NCI-H2196 treated with DMSO at 0.1 percent for 48 hours (cell line): ENCODE results near the gene HCK.
A peak's percentile ranks its signal among the peaks of the same experiment; 100 is the strongest.

Experiments
- DNase-seq: peaks from one replicate; lab custom pipeline; 2025; ENCODE audit not compliant: unreplicated experiment; lab: John Stamatoyannopoulos, UW

HCK gene

DNA sequence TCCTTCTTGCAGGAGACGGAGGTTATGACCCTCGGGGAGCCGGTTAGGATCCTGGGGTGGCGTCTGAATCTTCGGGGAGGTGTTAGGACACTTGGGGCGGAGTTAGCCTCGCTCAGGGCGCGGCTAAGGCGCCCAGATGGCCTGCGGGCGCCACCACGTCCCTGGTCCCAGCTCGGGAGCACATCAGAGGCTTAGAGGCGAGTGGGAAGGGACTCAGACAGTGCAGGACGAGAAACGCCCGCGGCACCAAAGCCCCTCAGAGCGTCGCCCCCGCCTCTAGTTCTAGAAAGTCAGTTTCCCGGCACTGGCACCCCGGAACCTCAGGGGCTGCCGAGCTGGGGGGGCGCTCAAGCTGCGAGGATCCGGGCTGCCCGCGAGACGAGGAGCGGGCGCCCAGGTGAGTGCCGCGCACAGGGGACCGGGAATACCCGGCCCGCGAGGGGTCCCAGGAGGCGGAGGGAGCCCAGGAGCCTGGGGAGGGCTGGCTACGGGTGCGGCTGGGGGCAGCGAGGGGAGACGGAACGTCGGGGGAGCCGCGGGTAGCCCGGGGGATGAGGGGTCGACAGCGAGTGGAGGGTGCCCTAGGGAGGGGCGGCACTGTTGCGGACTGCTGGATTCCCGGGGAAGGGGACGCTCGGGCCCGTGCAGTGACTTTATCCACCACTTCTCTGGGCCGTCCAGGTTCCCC lies at the start of gene HCK:
Gene HCK, plus strand, starts transcription at position 153 of the 688 bp plus-strand sequence.
- no peak for DNase-seq

GRCh38 chr20:32003325-32003724 lies 48.7 kb upstream of the HCK start:
- DNase-seq: no peak

- DNase-seq: no peak
These were observed 47.1 kb upstream of the HCK start for GRCh38 chr20:32004963-32005362.

GRCh38 chr20:32006053-32006452 lies 46.0 kb upstream of the HCK start:
- DNase-seq: no peak

GRCh38 chr20:32006841-32007786 lies 44.9 kb upstream of the HCK start:
- no peak for DNase-seq

- no peak for DNase-seq
These were observed 44.0 kb upstream of the HCK start for GRCh38 chr20:32007787-32008616.

GRCh38 chr20:32009564-32009963 lies 42.5 kb upstream of the HCK start:
- no peak for DNase-seq

GRCh38 chr20:32010101-32010500 lies 41.9 kb upstream of the HCK start, which contains the start of gene CCM2L:
TSS of gene CCM2L (plus strand) at chr20:32010438. CDS start at chr20:32010455, 17 bp downstream.
- no peak for DNase-seq

DNA sequence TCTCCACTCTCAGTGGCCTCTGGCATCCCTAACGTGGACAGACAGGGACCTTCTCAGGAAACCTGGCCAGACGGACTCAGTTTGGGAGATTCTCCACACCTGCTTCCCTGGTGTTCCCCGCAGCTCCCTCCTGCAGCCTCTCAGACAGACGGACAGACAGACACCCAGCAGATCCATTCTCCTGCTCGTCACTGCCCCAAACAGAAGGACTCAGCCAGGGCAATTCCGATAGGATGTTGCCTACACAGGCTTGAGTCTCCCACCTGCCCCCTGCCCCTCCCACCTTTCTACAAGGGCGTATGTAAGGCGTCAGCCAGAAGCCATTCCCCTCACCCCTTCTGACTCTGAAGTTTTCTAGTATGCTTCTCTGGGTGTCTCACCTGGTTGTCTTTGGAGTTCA lies 41.4 kb upstream of the HCK start:
- DNase-seq: no peak

DNA sequence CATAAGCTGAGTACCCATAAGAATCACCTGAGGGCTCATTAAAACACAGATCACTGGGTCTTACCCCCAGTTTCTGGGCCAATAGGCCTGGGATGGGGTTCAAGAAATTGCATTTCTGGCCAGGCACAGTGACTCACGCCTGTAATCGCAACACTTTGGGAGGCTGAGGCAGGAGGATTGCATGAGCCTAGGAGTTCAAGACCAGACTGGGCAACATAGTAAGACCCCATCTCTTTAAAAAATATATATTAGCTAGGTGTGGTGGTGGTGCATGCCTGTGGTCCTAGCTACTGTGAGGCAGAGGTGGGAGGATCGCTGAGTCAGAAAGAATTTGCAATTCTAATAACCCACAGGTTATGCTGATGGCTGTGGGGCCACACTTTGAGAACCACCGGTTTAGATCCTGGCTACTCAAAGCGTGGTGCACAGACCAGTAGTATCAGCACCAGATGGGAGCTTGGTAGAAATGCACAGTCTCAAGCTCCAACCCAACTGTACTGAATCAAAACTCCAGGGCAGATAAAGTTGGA lies 39.8 kb upstream of the HCK start:
- no peak for DNase-seq

DNA sequence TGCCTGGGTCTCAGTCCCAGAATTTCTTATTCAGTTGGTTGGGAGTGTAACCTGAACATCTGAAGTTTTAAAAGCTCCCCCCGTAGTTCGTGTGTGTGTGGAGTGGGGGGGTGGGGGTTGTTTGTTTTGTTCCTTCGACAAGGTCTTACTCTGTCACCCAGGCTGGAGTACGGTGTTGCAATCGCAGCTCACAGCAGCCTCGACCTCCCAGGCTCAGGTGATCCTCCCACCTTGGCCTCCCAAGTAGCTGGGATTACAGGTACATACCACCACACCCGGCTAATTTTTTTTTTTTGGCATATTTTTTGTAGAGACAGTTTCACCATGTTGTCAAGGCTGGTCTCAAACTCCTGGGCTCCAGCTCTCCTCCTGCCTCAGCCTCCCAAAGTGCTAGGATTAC lies 38.7 kb upstream of the HCK start:
- no peak for DNase-seq

- peak; percentile 90 for DNase-seq
These were observed 34.3 kb upstream of the HCK start for GRCh38 chr20:32017711-32018251.

- peak; percentile 88 for DNase-seq
These were observed 33.5 kb upstream of the HCK start for GRCh38 chr20:32018269-32019155.

GRCh38 chr20:32019156-32019510 lies 32.9 kb upstream of the HCK start:
- DNase-seq: peak; percentile 44

- DNase-seq: no peak
These were observed 32.2 kb upstream of the HCK start for GRCh38 chr20:32019563-32020463.

- DNase-seq: no peak
These were observed 31.0 kb upstream of the HCK start for GRCh38 chr20:32021091-32021490.

- no peak for DNase-seq
These were observed 27.3 kb upstream of the HCK start for GRCh38 chr20:32024683-32025295.

DNA sequence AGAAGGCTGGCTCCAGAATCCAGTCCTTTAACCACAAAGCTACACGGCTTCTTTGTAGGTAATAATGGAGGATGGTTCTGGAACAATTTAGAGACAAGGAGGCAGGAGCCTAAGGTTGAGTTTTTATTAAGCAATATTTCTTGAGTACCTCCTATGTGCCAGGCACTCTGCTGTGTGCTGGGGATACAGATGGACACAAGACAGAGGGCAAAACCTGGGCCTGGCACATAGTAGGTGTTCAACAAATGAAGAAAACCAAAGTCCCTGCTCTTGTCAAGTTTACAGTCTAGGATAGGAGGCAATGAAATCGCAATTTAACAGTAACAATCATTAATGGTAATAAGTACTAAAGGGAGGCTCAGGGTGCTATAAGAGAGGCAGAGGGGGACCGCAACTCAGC lies 24.4 kb upstream of the HCK start:
- no peak for DNase-seq
